Measurements from ENCODE around the gene SMIM29.

SMIM29 gene

GRCh38 chr6:34205466-34205865, 43.3 kb downstream of the SMIM29 start:
- H3K4me3 ChIP-seq (replicated peaks in 1 of 2; ENCODE audit: low read depth in 2 of 2, low read length in 2 of 2): no peak overlapping the region
- TF ChIP-seq, protein P1, sequence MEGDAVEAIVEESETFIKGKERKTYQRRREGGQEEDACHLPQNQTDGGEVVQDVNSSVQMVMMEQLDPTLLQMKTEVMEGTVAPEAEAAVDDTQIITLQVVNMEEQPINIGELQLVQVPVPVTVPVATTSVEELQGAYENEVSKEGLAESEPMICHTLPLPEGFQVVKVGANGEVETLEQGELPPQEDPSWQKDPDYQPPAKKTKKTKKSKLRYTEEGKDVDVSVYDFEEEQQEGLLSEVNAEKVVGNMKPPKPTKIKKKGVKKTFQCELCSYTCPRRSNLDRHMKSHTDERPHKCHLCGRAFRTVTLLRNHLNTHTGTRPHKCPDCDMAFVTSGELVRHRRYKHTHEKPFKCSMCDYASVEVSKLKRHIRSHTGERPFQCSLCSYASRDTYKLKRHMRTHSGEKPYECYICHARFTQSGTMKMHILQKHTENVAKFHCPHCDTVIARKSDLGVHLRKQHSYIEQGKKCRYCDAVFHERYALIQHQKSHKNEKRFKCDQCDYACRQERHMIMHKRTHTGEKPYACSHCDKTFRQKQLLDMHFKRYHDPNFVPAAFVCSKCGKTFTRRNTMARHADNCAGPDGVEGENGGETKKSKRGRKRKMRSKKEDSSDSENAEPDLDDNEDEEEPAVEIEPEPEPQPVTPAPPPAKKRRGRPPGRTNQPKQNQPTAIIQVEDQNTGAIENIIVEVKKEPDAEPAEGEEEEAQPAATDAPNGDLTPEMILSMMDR (IDR thresholded peaks at IDR 0.05; ENCODE audit: low read depth, low read length): no peak
- DNase-seq (ENCODE audit: low read depth in 2 of 2): peak in 1 of 2 donors; percentile 26

DNA sequence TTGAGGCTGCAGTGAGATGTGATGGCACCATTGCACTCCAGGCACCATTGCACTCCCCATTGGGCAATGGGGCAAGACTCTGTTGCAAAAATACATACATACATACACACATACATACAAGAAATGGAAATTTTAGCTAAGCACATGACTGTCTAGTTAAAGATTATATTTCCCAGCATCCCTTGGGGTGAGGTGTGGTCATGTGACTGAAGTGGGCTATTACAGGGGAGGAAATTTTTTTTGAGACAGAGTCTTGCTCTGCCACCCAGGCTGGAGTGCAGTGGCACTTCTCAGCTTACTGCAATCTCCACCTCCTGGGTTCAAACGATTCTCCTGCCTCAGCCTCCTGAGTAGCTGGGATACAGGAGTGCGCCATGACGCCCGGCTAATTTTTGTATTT, 44.1 kb downstream of the SMIM29 start:
- no peak for DNase-seq (ENCODE audit: low read depth in 2 of 2)
- TF ChIP-seq, protein P1 (IDR thresholded peaks at IDR 0.05; ENCODE audit: low read depth, low read length): no peak
- no peak overlapping the region for H3K4me3 ChIP-seq (replicated peaks in 1 of 2; ENCODE audit: low read depth in 2 of 2, low read length in 2 of 2)

DNA sequence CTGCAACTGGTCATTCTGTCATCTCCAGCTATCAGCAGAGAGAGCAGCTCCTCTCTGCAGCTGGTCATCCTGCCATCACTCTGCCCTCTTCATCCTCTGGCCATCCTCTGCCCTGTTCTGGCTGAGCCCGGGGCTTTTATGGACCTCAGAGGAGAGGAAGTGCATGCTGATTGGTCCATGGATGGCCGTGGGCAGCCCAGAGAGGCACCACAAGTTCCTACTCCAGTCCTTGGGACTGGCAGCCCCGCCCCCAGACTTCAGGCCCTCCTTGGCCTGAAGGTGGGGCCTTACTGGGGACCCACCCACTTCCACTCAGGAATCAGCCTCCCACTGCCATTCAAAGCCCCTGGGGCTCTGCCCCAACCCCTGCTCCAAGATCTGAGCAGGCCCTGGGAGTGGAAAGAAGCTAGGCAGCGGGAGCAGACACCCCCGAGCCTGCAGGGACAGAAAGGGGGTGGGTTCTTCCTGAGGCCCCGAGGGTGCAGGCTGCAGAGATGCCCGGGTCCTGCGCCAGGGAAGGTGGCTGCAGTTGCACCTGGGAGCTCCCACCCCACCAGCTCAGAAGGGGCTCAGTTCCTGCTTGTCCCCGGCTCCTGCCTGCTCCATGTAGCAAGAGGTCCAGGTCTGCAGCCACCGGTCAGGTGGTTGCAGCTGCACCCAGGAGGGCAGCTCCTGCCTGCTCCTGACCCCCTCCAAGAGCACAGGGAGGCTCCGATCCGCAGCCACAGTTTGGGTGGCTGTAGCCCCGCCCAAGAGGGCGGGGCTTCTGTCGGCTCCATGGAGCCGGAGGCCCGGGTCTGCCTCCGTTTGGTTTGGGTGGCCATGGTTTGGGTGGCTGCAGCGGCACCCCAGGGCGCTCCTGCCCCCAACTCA, 46.2 kb downstream of the SMIM29 start:
- DNase-seq (ENCODE audit: low read depth in 2 of 2): no peak
- H3K4me3 ChIP-seq (replicated peaks in 1 of 2; ENCODE audit: low read depth in 2 of 2, low read length in 2 of 2): no peak overlapping the region
- TF ChIP-seq, protein P1 (IDR thresholded peaks at IDR 0.05; ENCODE audit: low read depth, low read length): no peak

GRCh38 chr6:34201455-34202107, 47.2 kb downstream of the SMIM29 start:
- peak in 1 of 2 donors; percentile 32 for DNase-seq (ENCODE audit: low read depth in 2 of 2)
- no peak overlapping the region for H3K4me3 ChIP-seq (replicated peaks in 1 of 2; ENCODE audit: low read depth in 2 of 2, low read length in 2 of 2)
- TF ChIP-seq, protein P1 (IDR thresholded peaks at IDR 0.05; ENCODE audit: low read depth, low read length): no peak

DNA sequence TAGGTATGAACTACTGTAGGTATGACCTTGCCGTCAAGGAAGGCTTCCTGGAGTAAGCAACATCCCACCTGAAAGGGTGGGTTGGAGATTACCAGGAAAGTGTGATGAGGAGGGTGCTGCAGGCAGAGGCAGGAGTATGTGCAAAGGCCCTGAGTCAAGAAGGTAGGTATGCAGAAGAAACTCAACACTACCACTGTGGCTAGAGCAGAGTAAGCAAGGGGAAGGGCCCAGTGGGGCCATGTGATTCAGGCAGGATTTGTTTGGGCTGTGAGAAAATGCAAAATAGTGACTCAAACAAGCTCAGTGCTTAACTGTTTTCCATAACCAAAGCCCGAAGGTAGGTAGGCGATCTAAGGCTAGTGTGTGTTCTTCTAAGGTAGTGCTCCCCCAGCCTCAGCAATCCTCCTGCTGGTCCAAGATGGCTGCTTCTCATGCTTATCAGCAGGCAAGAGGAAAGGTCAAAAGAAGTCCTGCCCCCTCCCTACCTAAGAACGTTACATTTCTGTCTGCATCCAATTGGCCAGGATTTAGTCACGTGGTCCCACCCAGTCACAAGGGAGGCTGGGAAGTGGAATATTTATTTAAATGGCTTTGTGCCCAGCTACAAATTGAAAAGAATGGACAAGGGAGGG, 48.4 kb downstream of the SMIM29 start:
- peak; percentile 23 to 29 for DNase-seq (ENCODE audit: low read depth in 2 of 2)
- TF ChIP-seq, protein P1 (IDR thresholded peaks at IDR 0.05; ENCODE audit: low read depth, low read length): no peak
- no peak overlapping the region for H3K4me3 ChIP-seq (replicated peaks in 1 of 2; ENCODE audit: low read depth in 2 of 2, low read length in 2 of 2)

GRCh38 chr6:34196833-34197195, 52.0 kb downstream of the SMIM29 start:
- DNase-seq (ENCODE audit: low read depth in 2 of 2): no peak
- TF ChIP-seq, protein P1 (IDR thresholded peaks at IDR 0.05; ENCODE audit: low read depth, low read length): no peak
- peak overlapping the region; percentile 45 to 52 for H3K4me3 ChIP-seq (replicated peaks in 1 of 2; ENCODE audit: low read depth in 2 of 2, low read length in 2 of 2)

All from cardiac fibroblast (primary cell).